GM21515 (cell line): Measurements from ENCODE around the gene MACROD2.
"Not testable (repeated sequence)": the region's sequence is repeated elsewhere in the genome, so short reads cannot be mapped to it uniquely, and the experiment has no call there.

ENCODE experiments used
- ATAC-seq: cut with Tn5 transposase; IDR thresholded peaks from one replicate; pipeline ENCODE4 v1.9.1; 2021; ENCODE audit not compliant: unreplicated experiment

Gene MACROD2

DNA sequence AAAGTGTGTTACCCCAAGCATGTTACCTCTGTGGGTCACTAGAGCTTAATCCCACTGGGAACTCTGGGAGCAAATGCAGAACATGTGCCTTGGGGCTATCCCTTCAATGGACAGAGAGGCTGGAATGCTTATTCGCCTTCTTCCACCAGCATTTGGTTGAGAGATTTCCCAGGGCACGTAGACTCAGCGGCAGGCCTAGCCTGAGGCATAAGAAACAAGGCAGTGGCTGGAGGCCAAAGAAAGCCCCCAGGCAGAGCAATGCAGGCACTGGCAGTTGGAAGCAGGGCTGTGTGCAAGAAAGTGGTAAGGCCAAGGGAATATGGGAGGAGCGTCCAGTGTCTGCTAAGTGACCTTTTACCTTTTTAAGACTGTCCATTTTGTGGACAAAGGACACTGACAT is 456.1 kb downstream of the MACROD2 start:
- no peak for ATAC-seq

DNA sequence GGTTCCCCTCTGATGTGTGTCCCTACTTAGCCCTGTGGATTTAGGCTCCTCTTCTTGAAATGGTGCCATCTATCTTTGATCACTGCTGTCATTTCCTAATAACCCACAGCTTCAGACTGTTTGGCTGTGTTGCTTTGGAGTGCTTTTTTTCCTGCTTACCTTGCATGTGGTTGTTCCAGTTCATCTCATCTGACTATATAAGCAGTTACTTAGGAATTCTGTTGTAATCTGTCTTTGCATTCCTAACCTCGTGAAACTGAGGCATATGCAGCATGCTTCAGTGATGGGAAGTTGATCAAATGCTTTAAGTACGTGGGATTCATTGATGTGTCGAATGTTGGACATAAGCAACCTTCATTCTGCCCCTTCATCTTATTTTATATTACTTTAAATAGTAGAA is 457.9 kb downstream of the MACROD2 start:
- no peak for ATAC-seq

DNA sequence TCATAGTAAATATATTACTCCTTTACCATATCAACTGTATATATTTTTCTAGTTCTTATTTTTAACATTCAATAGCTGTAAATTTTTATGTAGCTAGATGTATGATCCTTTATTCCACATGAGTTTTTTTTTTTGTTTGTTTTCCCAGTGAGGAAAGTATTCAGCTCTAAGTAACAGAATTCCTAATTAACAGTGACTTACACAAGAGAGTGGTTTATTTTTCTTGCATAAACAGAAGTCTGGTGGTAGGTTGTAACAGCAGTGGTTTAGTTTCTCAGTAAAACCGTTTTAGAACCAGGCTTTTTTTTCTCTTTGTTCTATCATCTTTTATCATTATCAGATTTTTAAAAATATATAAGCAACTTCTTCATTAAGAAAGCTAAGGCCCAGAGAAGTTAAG is 459.0 kb downstream of the MACROD2 start:
- ATAC-seq, result no peak

DNA sequence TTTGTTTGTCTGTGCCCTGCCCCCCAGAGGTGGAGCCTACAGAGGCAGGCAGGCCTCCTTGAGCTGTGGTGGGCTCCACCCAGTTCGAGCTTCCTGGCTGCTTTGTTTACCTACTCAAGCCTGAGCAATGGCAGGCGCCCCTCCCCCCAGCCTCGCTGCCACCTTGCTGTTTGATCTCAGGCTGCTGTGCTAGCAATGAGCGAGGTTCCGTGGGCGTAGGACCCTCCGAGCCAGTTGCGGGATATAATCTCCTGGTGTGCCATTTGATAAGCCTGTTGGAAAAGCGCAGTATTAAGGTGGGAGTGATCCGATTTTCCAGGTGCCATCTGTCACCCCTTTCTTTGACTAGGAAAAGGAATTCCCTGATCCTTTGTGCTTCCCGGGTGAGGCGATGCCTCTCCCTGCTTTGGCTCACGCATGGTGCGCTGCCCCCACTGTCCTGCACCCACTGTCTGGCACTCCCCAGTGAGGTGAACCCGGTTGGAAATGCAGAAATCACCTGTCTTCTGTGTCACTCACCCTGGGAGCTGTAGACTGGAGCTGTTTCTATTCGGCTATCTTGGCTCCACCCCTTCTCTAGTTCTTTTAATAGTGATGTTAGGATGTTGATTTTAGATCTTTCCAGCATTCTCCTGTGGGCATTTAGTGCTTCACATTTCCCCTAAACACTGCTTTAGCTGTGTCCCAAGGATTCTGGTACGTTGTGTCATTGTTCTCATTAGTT is 471.9 kb downstream of the MACROD2 start:
- not testable (repeated sequence) for ATAC-seq

DNA sequence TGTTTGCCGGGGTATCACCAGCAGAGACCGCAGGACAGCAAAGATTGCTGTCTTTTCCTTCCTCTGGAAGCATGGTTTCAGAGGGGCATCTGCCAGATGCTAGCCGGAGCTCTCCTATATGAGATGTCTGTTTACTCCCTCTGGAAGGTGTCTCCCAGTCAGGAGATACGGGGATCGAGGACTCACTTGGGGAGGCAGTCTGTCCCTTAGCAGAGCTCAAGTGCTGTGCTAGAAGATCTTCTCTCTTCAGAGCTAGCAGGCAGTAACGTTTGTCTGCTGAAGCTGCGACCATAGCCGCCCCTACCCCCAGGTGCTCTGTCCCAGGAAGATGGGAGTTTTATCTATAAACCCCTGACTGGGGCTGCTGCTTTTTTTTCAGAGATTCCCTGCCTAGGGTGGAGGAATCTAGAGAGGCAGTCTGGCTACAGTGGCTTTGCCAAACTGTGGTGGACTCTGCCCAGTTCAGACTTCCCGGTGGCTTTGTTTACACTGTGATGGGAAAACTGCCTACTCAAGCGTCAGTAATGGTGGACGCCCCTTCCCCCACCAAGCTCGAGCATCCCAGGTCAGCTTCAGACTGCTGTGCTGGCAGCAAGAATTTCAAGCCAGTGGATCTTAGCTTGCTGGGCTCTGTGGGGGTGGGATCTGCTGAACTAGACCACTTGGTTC is 475.0 kb downstream of the MACROD2 start:
- ATAC-seq, result no peak

DNA sequence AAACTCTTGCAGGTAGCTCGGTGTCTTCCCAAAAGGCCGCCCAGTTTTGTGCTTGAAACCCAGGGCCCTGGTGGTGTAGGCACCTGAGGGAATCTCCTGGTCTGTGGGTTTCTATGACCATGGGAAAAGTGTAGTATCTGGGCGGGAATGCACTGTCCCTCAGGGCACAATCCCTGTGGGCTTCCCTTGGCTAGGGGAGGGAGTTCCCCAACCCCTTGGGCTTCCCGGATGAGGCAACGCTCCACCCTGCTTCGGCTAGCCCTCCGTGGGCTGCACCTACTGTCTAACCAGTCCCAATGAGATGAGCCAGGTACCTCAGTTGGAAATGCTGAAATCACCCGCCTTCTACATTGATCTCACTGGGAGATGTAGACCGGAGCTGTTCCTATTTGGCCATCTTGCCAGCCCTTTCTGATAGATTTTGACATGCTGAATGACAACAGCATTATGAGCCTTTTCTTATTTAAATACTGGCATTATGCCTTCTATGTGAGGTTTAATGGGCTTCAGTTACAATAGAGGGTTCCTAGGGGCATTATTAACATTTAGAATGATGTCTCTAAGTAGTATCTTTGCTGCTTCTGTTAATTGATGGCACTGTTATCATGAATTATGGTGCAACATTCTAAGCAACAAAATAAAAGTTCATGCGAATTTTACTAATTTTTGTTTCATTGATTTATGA is 475.8 kb downstream of the MACROD2 start:
- ATAC-seq, result no peak

DNA sequence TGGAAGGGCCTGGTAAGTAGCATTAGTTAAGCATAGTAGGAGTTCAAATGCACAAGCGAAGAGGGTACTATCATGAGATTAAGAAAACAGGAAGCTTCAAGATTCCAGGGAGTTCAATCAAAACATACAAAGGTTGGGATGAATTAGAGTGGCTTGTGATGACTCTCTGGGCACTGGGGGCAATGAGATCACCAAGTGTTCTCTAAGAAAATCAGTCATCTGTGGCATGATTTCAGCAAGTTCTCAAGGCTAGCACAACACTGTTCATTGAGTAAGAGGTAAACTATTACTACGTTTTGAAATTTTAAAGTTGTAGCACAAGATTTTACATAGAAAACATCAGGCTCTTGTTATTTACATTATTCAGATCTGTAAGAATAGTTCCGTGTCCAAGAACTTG is 481.8 kb downstream of the MACROD2 start:
- ATAC-seq, result no peak

DNA sequence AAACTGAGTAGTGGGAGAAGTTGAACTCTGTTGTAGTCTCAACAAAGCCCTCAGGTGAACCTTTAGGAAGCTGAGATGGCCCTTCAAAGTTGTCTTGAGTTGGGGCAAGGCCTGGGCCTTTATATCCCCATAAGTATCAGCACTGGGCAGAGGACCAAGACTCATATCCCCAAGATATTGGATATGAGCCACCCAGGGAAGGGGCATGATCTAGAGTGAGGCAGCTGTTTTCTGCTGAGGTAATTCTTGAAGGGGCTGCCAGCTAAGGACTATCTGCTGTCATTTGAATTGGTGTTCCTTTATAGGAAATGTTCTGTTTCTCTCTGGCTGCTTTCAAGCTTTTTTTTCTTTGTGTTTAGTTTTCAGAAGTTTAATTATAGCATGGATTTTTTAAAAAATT is 482.8 kb downstream of the MACROD2 start:
- ATAC-seq, result no peak

DNA sequence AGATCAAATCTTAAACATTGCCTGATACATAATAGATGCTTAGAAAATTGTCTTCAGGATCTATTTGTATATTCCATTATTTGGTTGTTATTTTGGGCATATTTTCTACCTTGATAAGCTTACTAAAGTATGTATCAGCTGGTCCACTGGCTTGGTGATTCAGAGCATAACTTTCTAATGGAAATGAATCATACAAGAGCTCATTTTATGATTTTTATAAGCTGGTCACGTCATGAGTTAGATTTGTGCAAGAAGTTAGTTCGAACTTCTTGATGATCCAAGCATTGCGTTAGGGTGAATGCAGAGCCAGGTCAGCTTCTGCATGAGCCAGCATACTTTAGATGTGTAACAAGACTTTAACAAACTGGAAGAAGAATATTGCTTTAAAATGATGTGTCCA is 486.5 kb downstream of the MACROD2 start:
- no peak for ATAC-seq

DNA sequence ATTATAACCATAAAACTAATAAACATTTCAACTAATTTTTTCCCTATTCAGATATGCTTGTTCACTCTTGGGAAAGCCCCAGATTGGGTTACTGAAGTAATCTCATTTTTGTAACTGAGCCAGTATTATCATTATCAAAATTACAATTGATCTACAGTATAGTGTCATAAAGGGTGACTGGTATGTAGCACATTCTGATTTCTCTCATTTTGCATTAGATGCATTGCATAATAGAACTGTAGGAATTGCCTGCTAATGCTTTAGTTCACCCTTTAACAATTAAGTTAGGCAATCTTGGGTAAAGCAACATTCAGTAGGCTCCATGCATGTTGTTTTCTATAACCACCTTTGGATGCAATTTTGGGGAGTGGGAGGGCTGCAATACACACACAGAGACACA is 492.9 kb downstream of the MACROD2 start:
- ATAC-seq, result no peak

DNA sequence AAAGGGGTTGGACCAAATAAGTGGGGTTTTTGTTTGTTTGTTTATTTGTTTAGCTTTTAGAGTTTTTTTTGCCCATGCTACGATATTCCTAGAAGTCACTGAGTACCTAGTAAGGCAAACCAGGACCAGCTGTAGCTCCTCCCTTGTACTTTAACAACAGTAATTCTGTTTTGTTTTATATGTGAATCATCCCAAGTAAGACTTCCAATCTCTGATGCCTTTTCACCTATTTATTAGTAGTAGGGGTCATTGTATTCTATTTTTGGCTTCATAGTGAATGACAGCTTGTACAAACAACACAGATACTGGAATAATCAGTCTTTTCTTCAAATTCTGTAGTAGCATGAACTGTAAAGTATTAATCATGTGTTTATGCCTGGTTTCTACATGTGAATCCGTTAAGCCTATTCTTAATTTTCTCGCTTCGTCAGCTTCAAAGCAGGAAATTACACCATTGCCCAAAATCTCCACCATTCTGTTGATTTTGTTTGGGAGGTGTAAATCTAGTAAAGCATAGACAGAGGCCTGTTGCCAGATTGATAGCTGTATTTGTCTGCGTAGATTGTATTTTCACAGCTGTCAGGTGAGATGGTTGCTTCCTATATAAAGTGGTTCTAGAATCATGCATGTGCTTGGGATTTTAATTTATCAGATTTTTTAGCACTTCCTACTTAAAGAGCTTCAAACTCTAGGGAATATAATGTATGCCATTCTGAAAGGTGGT is 493.6 kb downstream of the MACROD2 start:
- no peak for ATAC-seq

DNA sequence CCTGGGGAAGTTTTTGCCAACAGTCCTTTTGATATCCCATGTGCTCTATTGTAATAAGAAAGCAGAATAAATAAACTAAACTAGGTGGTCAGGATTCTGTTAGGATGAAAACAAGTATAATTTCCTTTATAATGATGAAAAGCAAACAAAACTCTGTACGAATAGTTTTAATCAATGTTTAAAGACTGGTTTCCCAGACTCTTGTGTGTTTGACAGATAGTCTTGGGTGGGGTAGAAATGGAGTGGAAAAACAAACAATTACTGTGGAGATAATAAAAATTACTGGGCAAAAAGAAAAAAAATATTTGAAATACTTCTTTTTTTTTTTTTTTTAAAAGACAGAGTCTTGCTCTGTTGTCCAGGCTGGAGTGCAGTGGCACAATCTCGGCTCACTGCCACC is 494.2 kb downstream of the MACROD2 start:
- no peak for ATAC-seq

DNA sequence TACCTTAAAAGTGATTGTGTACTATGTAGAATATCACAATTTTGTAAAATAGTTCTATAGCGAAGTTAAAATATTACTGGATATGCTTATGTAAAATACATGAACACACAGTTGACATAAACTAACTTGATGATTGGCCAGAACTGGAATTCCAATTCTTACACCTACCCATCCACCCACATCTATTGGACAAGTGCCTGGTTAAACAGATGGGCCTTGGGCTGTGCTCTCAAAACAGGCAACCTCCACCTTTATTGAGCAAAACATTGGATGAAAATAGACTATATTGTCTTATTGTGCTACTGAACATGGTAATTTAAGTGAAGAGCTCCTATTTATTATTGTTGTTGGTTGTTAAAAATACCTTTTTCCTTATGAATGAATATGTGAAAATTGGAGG is 496.1 kb downstream of the MACROD2 start:
- ATAC-seq, result no peak

DNA sequence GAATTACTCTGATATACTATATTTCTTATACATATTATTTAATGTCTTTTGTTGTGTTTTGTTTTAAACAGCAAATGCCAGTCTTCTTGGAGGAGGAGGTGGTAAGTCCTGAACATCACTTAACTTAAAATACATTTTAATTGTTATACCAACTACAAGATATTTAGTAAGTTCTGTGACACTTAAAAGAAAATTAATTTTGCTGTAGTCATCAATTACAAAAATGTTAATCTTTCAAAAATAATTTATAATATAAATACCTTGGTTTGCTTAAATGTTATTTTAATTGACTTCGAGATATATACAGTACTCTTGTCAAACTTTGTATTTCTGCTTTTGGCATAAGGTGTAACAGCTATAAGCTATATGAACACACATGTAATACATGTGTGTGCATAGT is 498.1 kb downstream of the MACROD2 start:
- no peak for ATAC-seq

DNA sequence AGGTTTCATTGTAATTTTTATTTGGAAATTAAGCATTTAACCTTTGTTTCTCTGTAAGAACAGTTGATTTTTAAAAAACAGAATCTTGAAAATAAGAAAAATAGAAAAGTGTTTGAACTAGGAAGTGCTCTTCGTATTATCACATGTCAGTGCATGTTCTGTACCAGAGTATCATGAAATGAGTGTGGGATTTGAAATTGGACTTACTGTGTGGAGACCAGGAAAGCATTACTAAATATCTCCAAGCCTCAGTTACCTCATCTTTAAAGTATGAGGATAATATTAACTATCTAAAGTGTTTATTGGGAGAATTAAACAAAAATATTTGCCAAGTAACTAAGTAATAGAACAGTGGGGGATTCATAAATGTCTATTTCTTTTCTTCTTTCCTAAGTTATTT is 499.0 kb downstream of the MACROD2 start:
- ATAC-seq, result no peak

DNA sequence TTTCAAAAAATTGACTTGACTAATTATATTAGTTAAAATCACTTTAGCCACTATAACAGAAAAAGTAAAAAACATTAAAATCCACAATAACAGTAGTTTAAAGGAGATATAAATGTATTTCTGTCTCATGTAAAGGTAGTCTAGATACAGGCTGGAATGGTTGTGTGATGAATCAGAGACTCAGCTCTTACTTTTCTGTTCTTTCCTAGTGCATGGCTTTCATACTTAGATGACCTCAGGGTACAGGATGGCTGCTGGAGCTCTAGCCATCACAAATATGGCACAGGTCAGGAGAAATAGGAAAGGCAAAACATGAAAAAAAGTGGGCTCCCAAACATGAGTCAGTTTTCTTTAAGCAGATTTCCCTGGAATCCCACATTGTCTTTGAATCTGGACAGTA is 499.8 kb downstream of the MACROD2 start:
- no peak for ATAC-seq

DNA sequence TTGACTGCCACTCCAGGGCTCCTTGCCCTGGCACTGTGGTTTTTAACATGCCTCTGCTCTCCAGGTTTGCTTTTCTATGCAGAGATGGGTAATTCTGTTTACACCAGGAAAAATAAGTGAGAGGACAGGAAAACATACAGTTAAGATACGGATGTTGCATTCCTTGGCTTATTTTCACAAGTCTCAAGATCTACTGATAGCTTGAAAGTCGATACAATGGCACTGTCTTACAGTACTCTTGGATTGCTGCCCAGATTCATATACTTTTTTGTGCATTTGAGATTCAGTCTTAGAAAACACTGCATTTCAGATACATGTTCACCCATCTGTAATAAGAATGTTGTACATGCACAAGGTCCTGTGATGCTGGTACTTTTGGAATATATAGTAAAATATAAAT is 501.7 kb downstream of the MACROD2 start:
- ATAC-seq, result no peak

DNA sequence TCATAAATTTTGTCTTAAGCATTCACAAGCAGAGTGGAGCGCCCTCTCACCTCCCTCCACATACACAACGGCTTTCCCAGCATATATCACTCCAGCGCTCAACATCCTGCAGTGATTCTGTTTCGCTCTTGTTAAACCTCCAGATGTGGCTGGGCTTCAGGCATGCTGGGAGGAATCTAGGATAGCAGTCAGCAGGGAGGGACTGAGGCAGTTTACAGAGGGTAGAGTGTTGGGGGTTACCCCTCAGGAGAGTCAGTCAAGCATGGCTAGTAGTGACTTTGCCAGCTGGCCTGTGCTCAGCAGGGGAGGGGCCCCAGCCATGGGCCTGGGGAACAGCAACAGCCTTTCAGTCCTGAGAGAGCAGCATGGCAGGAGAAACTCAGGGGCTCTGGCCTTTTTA is 503.5 kb downstream of the MACROD2 start:
- no peak for ATAC-seq

DNA sequence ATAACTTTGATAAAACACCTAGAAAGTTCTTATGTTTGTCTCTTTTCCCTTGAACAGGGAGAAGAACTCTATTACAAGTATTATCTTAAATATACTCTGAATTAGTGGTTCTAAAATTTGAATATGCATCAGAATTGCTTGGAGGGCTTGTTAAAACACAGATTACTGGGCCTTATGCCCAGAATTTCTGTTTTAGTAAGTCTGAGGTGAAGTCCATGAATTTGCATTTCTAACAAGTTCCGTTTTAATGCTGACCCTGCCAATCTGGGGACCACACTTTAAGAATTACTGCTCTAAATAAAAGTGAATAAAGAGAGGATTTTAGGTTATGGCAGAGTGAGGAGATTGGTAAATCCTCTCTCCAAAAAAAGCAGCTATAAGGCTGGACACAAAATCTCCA is 510.2 kb downstream of the MACROD2 start:
- no peak for ATAC-seq

DNA sequence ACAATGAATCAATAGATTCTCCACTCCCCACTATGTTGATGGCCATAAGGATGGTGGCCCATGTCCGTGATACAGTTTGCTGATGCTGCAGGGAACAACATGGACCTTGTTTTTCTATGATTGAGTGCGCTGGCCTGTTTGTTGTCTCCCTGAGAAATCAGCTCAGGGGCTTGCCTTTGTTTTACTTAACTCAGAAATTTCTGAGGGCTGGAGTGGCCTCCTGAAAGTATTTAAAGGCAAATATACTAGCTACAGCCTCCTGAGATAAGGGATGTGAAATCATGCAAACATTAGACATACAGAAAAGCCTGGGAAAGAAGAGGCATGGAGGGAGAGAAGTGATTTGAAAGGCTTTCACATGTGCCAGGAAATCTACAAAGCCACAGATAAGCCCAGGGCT is 512.4 kb downstream of the MACROD2 start:
- no peak for ATAC-seq

DNA sequence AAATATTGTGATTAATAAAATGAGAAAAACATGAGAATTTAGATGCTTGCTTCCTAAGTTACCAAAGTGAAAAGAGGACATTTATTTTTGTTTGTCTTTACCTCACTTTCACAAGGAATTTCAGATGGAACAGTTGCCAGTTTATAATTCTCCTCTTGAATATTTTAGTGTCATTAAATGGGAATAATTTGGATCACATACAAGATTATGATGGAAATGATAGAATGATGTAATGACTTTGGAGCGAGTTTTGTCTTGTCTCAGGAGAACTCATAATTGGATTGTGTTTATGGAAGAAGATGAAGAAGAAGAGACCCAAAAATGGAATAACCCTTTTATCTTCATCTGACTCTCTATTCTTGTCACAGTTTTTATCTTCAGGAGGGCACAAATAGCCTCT is 515.0 kb downstream of the MACROD2 start:
- ATAC-seq, result no peak

DNA sequence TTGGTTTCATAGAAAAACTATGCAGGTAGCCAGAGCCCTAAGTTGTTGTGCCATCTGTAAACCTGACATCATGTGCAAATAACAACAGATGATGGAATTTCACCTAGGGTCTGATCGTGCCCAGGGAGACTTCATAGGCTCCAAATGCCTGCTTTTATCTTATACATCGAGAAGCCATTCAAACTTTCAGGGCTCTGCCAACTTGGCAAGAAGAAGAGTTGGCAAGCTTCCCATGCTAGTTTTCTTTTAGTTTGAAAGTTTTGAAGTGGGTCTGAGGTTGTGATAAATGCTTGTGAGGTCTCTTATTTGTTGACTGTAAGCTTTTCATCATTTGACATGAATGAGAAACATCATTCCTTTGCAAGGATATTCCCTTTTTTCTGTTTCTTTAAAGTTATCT is 517.5 kb downstream of the MACROD2 start:
- no peak for ATAC-seq
